Measurements from ENCODE around the gene ZC3H12C.
"Not testable (repeated sequence)": the region's sequence is repeated elsewhere in the genome, so short reads cannot be mapped to it uniquely, and the experiment has no call there.

The ZC3H12C gene

GRCh38 chr11:110062247-110062646 is 30.9 kb upstream of the ZC3H12C start:
- no peak overlapping the region for H2AFZ ChIP-seq (ENCODE audit: low read length)
- H3K9me2 ChIP-seq (ENCODE audit: low read depth, low read length), result no peaks in the 10 kb centered on the region
- H4K20me1 ChIP-seq (ENCODE audit: insufficient read depth, low read length), result no peaks in the 10 kb centered on the region
- no peaks in the 10 kb centered on the region for H3K79me2 ChIP-seq (ENCODE audit: insufficient read depth, low read length)
- H3K27me3 ChIP-seq (ENCODE audit: insufficient read depth, low read length), result 0 out of 2 replicates have a peak, but pooled peaks cover 4% of the 10 kb centered on the region
- H3K4me1 ChIP-seq (ENCODE audit: insufficient read depth, low read length, severe bottlenecking), result no peaks in the 10 kb centered on the region
- H3K4me2 ChIP-seq (ENCODE audit: low read length), result no peak overlapping the region
- H3K9me3 ChIP-seq (ENCODE audit: low read length), result no peaks in the 10 kb centered on the region
- no peak overlapping the region for H3K27ac ChIP-seq (ENCODE audit: low read depth, low read length, poor library complexity, severe bottlenecking)
- H3K36me3 ChIP-seq (ENCODE audit: insufficient read depth, low read length), result no peaks in the 10 kb centered on the region
- no peak overlapping the region for H3K4me3 ChIP-seq (ENCODE audit: low read depth, low read length, poor library complexity, severe bottlenecking)
- no peaks in the 10 kb centered on the region for H3F3A ChIP-seq (ENCODE audit: insufficient read depth, low read length)
- H3K9ac ChIP-seq (ENCODE audit: low read length), result no peak overlapping the region
- TF ChIP-seq EZH2 (IDR thresholded peaks at IDR 0.05; ENCODE audit: borderline replicate concordance, low read length) (no peak), CTCF (IDR thresholded peaks at IDR 0.05; ENCODE audit: low read length) (no peak)

- H3K9me3 ChIP-seq (ENCODE audit: low read length), result no peaks in the 10 kb centered on the region
Observed at GRCh38 chr11:110065189-110065588, 28.0 kb upstream of the ZC3H12C start.

GRCh38 chr11:110068001-110068400 is 25.2 kb upstream of the ZC3H12C start:
- not testable (repeated sequence) for H3K4me1 ChIP-seq (ENCODE audit: insufficient read depth, low read length, severe bottlenecking); H3F3A ChIP-seq (ENCODE audit: insufficient read depth, low read length); H3K27ac ChIP-seq (ENCODE audit: low read depth, low read length, poor library complexity, severe bottlenecking); H2AFZ ChIP-seq (ENCODE audit: low read length); H4K20me1 ChIP-seq (ENCODE audit: insufficient read depth, low read length); H3K27me3 ChIP-seq (ENCODE audit: insufficient read depth, low read length); H3K9ac ChIP-seq (ENCODE audit: low read length); H3K4me2 ChIP-seq (ENCODE audit: low read length); H3K4me3 ChIP-seq (ENCODE audit: low read depth, low read length, poor library complexity, severe bottlenecking); H3K9me3 ChIP-seq (ENCODE audit: low read length); H3K36me3 ChIP-seq (ENCODE audit: insufficient read depth, low read length); H3K9me2 ChIP-seq (ENCODE audit: low read depth, low read length); H3K79me2 ChIP-seq (ENCODE audit: insufficient read depth, low read length)

More at GRCh38 chr11:110065189-110065588, 28.0 kb upstream of the ZC3H12C start:
- no peaks in the 10 kb centered on the region for H3F3A ChIP-seq (ENCODE audit: insufficient read depth, low read length)
- H3K27me3 ChIP-seq (ENCODE audit: insufficient read depth, low read length), result 0 out of 2 replicates have a peak, but pooled peaks cover 4% of the 10 kb centered on the region
- no peak overlapping the region for H3K4me2 ChIP-seq (ENCODE audit: low read length)
- H3K4me1 ChIP-seq (ENCODE audit: insufficient read depth, low read length, severe bottlenecking), result no peaks in the 10 kb centered on the region
- no peak overlapping the region for H3K27ac ChIP-seq (ENCODE audit: low read depth, low read length, poor library complexity, severe bottlenecking)
- H3K9me2 ChIP-seq (ENCODE audit: low read depth, low read length), result no peaks in the 10 kb centered on the region
- no peak overlapping the region for H2AFZ ChIP-seq (ENCODE audit: low read length)
- H4K20me1 ChIP-seq (ENCODE audit: insufficient read depth, low read length), result no peaks in the 10 kb centered on the region
- no peaks in the 10 kb centered on the region for H3K36me3 ChIP-seq (ENCODE audit: insufficient read depth, low read length)
- H3K4me3 ChIP-seq (ENCODE audit: low read depth, low read length, poor library complexity, severe bottlenecking), result no peak overlapping the region
- no peak overlapping the region for H3K9ac ChIP-seq (ENCODE audit: low read length)
- TF ChIP-seq EZH2 (IDR thresholded peaks at IDR 0.05; ENCODE audit: borderline replicate concordance, low read length), result no peak
- no peak for TF ChIP-seq CTCF (IDR thresholded peaks at IDR 0.05; ENCODE audit: low read length)
- H3K79me2 ChIP-seq (ENCODE audit: insufficient read depth, low read length), result no peaks in the 10 kb centered on the region

GRCh38 chr11:110069158-110069737 is 23.9 kb upstream of the ZC3H12C start:
- Histone ChIP-seq H3F3A (ENCODE audit: insufficient read depth, low read length) (no peaks in the 10 kb centered on the region), H3K4me2 (ENCODE audit: low read length) (no peak overlapping the region), H3K36me3 (ENCODE audit: insufficient read depth, low read length) (no peaks in the 10 kb centered on the region), H3K9me3 (ENCODE audit: low read length) (no peaks in the 10 kb centered on the region), H3K4me3 (ENCODE audit: low read depth, low read length, poor library complexity, severe bottlenecking) (no peak overlapping the region), H3K9me2 (ENCODE audit: low read depth, low read length) (no peaks in the 10 kb centered on the region), H3K9ac (ENCODE audit: low read length) (no peak overlapping the region), H2AFZ (ENCODE audit: low read length) (no peak overlapping the region), H3K4me1 (ENCODE audit: insufficient read depth, low read length, severe bottlenecking) (no peaks in the 10 kb centered on the region), H3K27me3 (ENCODE audit: insufficient read depth, low read length) (0 out of 2 replicates have a peak, but pooled peaks cover 4% of the 10 kb centered on the region), H4K20me1 (ENCODE audit: insufficient read depth, low read length) (no peaks in the 10 kb centered on the region), H3K27ac (ENCODE audit: low read depth, low read length, poor library complexity, severe bottlenecking) (no peak overlapping the region), H3K79me2 (ENCODE audit: insufficient read depth, low read length) (no peaks in the 10 kb centered on the region)
- TF ChIP-seq CTCF (IDR thresholded peaks at IDR 0.05; ENCODE audit: low read length) (no peak), EZH2 (IDR thresholded peaks at IDR 0.05; ENCODE audit: borderline replicate concordance, low read length) (no peak)

All from OCI-LY1 (cell line).